Right forelimb (tissue), 1 donor: ENCODE results near the gene HIVEP1.
"Not testable (repeated sequence)": the region's sequence is repeated elsewhere in the genome, so short reads cannot be mapped to it uniquely, and the experiment has no call there.

Source experiments
- DNase-seq: peaks from one replicate; pipeline ENCODE4 v3.0.0-alpha.2; 2018

The HIVEP1 gene

GRCh38 chr6:12092762-12093161 is 80.7 kb downstream of the HIVEP1 start:
- DNase-seq, result no peak

- DNase-seq, result no peak
These were observed 82.6 kb downstream of the HIVEP1 start for GRCh38 chr6:12094689-12095088.

GRCh38 chr6:12096342-12096741 is 84.2 kb downstream of the HIVEP1 start:
- no peak for DNase-seq

- no peak for DNase-seq
These were observed 85.7 kb downstream of the HIVEP1 start for GRCh38 chr6:12097791-12098190.

GRCh38 chr6:12099623-12100338 is 87.7 kb downstream of the HIVEP1 start:
- no peak for DNase-seq

- DNase-seq, result no peak
These were observed 88.9 kb downstream of the HIVEP1 start for GRCh38 chr6:12101048-12101447.

GRCh38 chr6:12101653-12102312 is 89.7 kb downstream of the HIVEP1 start:
- DNase-seq, result no peak

GRCh38 chr6:12102350-12102749 is 90.2 kb downstream of the HIVEP1 start:
- no peak for DNase-seq

GRCh38 chr6:12103158-12103557 is 91.0 kb downstream of the HIVEP1 start:
- DNase-seq, result no peak

- DNase-seq, result no peak
These were observed 93.2 kb downstream of the HIVEP1 start for GRCh38 chr6:12105271-12105670.

GRCh38 chr6:12108376-12108775 is 96.3 kb downstream of the HIVEP1 start:
- DNase-seq, result not testable (repeated sequence)

- no peak for DNase-seq
These were observed 98.6 kb downstream of the HIVEP1 start for GRCh38 chr6:12110523-12111362.

GRCh38 chr6:12111363-12111670 is 99.2 kb downstream of the HIVEP1 start:
- no peak for DNase-seq

GRCh38 chr6:12112540-12113189 is 100.6 kb downstream of the HIVEP1 start:
- no peak for DNase-seq

- no peak for DNase-seq
These were observed 101.1 kb downstream of the HIVEP1 start for GRCh38 chr6:12113190-12113577.

- DNase-seq, result no peak
These were observed 102.0 kb downstream of the HIVEP1 start for GRCh38 chr6:12114055-12114503.

GRCh38 chr6:12115001-12115400 is 102.9 kb downstream of the HIVEP1 start:
- no peak for DNase-seq

GRCh38 chr6:12115492-12115891 is 103.4 kb downstream of the HIVEP1 start:
- no peak for DNase-seq

- no peak for DNase-seq
These were observed 104.2 kb downstream of the HIVEP1 start for GRCh38 chr6:12116264-12116800.

GRCh38 chr6:12116978-12117377 is 104.9 kb downstream of the HIVEP1 start:
- DNase-seq, result no peak

GRCh38 chr6:12118607-12119006 is 106.5 kb downstream of the HIVEP1 start:
- DNase-seq, result no peak

GRCh38 chr6:12119085-12119588 is 107.0 kb downstream of the HIVEP1 start:
- no peak for DNase-seq

GRCh38 chr6:12125396-12125795 is 113.3 kb downstream of the HIVEP1 start:
- DNase-seq, result no peak
